HG03045 (cell line): ENCODE data around the gene PLXND1.
"Not testable (repeated sequence)": the region's sequence is repeated elsewhere in the genome, so short reads cannot be mapped to it uniquely, and the experiment has no call there.

Experiments
- ATAC-seq: cut with Tn5 transposase; IDR thresholded peaks from one replicate; pipeline ENCODE4 v1.9.1; 2021; ENCODE audit warnings: mild to moderate bottlenecking, moderate library complexity; ENCODE audit not compliant: unreplicated experiment

PLXND1 gene

DNA sequence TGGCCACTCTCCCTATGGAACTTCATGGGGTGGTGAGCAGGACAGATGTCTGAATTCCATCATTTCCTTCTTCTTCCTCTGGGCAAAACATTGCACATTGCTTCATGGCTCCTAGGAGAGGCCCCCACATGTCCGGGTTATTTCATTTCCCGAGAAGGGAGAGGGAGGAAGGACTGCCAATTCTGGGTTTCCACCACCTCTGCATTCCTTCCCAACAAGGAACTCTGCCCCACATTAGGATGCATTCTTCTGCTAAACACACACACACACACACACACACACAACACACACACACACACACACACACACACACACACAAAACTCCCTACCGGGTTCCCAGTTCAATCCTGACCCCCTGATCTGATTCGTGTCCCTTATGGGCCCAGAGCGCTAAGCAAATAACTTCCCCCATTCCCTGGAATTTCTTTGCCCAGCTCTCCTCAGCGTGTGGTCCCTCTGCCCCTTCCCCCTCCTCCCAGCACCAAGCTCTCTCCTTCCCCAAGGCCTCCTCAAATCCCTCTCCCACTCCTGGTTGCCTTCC, 76.2 kb downstream of the PLXND1 start:
- no peak for ATAC-seq

GRCh38 chr3:129529436-129530210, 76.9 kb downstream of the PLXND1 start:
- no peak for ATAC-seq

- no peak for ATAC-seq
Observed at GRCh38 chr3:129528589-129529100, 77.8 kb downstream of the PLXND1 start, which contains the start of gene RHO. Gene RHO, plus strand, starts transcription at chr3:129528639. Its CDS starts 95 bp downstream, at chr3:129528734.

- no peak for ATAC-seq
Observed at GRCh38 chr3:129527262-129527661, 79.2 kb downstream of the PLXND1 start.

GRCh38 chr3:129526121-129526900, 80.2 kb downstream of the PLXND1 start:
- ATAC-seq = peak; percentile 64

GRCh38 chr3:129525341-129525968, 81.0 kb downstream of the PLXND1 start:
- no peak for ATAC-seq

- ATAC-seq = no peak
Observed at GRCh38 chr3:129524081-129524480, 82.4 kb downstream of the PLXND1 start.

DNA sequence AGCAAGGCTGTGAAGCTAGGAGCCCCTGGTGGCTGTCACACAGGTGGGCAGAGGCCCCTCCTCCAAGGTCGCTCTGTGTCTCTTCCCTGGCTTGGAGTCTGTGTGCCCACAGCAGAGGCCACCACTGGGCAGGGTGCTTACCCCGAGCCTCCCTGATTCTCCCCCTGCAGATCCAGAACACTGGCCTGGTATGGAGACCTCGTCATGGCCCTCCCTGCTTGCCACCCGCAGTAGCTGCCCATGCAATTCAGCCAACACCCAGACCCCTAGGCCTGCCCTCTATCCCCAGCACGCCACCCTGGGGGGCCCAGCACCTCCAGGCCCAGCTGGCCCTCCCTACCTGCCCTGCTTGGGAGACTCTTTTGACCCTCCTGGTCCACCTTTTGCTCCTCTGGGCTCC, 83.5 kb downstream of the PLXND1 start:
- no peak for ATAC-seq

DNA sequence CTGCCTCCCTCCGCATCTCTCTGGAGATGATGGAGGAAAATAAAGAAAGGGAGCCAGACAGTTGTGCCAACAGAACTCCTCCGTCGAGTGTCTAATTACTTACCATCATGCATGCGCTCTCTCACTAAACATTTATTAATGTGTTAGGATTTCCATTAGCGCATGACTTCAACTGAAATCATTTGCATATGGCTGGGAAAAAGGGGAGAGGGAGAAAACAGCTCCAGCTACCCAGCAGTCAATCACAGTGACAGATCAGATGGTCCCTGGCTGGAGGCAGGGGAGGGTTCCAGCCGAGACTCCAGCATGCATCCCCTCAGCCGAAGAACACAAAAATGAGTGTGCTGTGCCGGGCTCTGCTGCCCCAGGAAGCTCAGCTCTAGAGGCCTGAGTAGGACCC, 84.9 kb downstream of the PLXND1 start:
- ATAC-seq = no peak

DNA sequence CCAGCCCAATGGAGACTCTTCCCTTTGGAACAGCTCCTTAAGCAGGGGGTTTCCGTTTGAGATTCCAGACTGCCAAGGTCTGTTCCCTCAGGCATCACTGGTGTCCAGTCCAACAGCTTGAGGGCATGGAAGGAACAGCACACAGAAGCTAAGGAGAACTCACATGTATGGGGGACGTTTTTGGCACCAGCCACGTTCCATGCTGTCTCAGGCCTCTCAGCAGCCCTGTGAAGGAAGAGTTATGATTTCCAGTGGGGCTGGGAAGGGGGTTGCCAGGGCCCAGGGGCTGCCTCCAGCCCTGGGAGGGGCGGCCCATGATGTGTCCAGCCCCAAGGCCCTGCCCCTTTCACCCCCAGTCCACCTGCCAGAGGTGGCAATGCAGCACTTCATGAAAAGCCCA, 85.5 kb downstream of the PLXND1 start:
- no peak for ATAC-seq

DNA sequence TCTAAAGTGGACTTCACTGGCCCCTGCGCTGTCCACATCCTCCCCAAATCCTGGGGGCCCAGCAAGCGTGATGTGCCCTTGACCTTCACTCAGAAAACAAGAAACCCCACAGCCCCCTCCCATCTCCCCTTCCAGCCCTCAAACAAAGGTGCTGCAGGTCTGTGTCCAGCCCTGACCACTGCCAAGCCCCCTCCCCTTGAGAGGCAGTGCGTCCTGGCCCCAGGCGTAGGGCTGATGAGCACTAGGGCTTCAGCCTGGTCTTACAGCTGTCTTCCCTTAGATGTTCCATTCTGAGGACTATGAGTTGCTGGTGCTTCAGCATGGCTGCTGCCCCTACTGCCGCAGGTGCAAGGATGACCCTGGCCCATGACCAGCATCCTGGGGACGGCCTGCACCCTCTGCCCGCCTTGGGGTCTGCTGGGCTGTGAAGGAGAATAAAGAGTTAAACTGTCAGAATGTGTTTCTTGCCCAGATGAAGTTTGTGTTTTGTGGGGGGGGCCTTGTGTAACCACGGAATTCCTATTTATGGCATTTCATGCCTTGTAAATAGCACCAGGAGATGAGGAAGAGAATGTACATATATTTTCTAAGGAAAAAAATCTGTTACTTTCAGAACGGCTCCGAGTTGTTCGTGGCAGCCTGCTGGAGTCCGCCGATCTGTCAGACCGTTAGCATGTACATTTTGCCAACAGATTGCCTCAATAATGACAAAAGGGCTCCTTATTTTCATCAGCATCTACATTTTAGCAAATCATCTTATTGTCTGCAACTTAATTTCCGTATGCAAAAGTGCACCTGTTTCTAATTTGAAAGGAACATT, 86.4 kb downstream of the PLXND1 start:
- no peak for ATAC-seq

DNA sequence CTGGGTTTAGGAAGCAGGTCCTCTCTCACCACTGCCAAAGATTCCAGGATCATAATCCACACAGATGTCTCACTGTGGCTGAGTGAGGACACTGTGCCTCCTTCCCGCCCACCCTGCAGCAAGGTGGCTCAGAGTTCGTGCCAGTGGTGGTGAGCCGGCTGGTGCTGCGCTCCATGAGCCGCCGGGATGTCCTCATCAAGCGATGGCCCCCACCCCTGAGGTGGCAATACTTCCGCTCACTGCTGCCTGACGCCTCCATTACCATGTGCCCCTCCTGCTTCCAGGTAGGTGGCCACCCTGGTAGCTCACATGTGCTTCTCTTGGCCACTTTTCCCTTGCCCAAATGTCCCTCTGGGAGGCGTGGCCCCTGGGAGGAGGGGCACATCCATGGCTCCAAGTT, 87.0 kb downstream of the PLXND1 start:
- no peak for ATAC-seq

DNA sequence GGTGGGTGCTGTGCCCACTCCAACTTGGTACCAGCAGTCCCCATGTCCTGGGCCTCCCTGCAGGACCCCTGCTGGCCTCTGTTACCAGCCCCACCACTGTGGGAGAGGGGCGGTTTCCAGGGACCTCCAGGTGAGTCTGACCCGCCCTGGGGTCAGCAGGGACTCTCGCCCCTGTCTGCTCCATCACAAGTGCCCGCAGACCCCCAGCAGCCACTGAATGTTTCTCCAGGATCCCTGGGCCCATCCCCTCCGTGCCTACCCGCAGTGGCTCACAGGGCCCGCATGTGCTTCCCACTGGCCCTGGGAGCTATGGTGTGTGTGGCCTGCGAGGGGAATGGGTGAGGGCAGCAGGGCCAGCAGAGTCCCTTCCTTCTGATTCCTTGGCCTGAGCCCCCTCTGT, 87.9 kb downstream of the PLXND1 start:
- ATAC-seq = no peak

- ATAC-seq = no peak
Observed at GRCh38 chr3:129518038-129518561, 88.4 kb downstream of the PLXND1 start.

DNA sequence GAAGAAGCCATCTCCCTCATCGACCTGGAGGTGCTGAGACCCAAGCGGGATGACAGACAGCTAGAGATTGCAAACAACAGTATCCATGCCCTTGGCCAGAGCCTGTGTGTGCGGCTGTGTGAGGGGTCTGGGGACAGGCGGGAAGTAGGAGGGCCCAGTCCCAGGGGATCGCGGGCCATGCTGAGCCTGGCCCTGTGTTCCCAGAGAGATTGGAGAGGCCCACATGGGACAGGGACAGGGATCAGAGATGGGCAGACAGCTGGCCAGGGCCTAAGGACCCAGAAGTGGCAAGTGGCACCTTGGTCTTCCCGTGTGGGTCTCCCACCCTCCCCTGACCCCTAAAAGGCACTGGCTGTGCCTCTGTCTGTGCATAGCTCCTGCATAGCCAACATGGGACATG, 89.0 kb downstream of the PLXND1 start:
- no peak for ATAC-seq

DNA sequence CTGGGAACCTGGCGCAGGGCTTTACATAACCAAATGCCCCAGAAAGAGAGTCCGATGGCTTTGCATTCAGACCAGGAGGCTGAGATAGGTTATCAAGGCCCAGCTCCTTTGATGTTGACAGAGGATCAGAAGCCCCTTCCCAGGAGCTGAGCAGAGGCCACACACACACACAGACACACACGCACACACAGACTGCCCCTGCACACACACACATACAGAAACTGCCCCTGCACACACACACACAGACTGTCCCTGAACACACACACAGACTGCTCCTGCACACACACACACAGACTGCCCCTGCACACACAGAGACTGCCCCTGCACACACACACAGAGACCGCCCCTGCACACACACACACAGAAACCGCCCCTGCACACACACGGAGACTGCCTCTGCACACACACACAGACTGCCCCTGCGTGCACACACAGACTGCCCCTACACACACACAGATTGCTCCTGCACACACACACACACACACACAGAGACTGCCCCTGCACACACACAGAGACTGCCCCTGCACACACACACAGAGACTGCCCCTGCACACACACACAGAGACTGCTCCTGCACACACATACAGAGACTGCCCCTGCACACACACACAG, 90.5 kb downstream of the PLXND1 start:
- not testable (repeated sequence) for ATAC-seq

DNA sequence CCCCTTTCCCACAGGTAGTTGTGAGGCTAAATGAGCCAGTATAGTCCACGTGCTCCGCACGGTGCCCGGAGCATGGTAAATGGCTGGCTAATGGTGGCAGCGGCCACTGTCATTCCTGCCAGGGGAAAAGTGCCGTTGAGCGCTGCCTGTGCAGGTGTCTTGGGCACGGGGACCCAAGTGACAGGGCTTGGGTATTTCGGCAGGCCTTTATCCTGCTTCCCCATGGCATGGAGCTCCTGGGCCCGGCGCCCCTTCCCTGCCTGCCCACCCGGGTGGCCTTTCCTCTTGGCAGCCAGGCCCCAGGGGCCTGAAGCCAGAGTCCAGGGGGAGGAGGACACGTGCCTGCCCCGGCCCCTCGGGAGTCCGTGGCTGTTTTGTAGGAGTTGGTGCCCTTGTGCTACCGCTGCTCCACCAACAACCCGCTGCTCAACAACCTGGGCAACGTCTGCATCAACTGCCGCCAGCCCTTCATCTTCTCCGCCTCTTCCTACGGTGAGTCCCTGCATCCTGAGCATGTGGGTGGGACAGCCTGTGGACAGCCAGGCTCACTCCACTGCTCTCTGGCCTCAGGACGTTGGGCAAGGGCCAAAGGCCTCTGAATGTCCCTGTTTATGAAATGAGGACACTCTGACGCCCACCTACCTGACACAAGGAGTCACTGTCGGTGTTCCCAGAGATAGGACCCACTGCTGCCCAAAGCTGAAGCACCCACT, 91.2 kb downstream of the PLXND1 start:
- not testable (repeated sequence) for ATAC-seq

- ATAC-seq = no peak
Observed at GRCh38 chr3:129514563-129514962, 91.9 kb downstream of the PLXND1 start.

DNA sequence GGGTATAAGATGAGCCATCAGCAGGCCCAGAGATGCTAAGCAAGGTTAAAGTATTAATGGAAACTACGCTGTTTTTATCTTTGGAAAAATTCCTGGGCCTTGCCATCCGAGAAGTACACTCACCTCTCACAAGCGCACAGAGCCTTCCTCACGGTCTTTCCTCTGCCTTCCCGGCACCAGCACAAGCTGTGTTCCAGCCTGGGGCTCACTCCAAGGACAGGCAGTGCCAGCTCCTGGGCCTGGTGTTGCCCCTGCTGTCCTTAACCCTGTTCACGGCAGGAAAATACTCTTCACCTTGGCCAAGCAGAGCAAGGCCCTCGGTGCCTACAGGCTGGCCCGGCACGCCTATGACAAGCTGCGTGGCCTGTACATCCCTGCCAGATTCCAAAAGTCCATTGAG, 92.4 kb downstream of the PLXND1 start:
- ATAC-seq = no peak
